Astrocyte of the spinal cord (primary cell): ENCODE measurements around the gene CAD.
A peak's percentile ranks its signal among the peaks of the same experiment; 100 is the strongest.

Experiments
- DNase-seq: peaks from one replicate; pipeline ENCODE4 v3.0.0; 2011; ENCODE audit warnings: low read depth, low spot score
- H3K4me3 ChIP-seq: 2 replicates; pipeline ENCODE4 v1.5.1; 2011; ENCODE audit warnings: low read depth, mild to moderate bottlenecking, low read length, moderate library complexity
- CTCF ChIP-seq: IDR thresholded peaks from 2 replicates; pipeline ENCODE4 v1.5.1; 2012; ENCODE audit warnings: low read depth, mild to moderate bottlenecking, low read length, inconsistent platforms
- in situ Hi-C: cut with HindIII; loops from 2 replicates; pipeline ENCODE4 v1.10.0; 2017; ENCODE audit warnings: low sequenced_read_pairs

CAD gene

GRCh38 chr2:27251766-27252165, 34.6 kb downstream of the CAD start:
- DNase-seq = no peak
- TF ChIP-seq CTCF = no peak
- in situ Hi-C loops = loop anchor here (25.0 kb wide), 1 partner anchor 139 kb away; the partner anchor contains the start of genes ABHD1 and CGREF1
- H3K4me3 ChIP-seq = no peak overlapping the region

GRCh38 chr2:27255187-27255586, 38.0 kb downstream of the CAD start:
- TF ChIP-seq CTCF = no peak
- DNase-seq = no peak
- in situ Hi-C loops = loop anchor here (25.0 kb wide), 1 partner anchor 143 kb away; the partner anchor contains the start of genes ABHD1 and CGREF1
- H3K4me3 ChIP-seq = no peak overlapping the region

DNA sequence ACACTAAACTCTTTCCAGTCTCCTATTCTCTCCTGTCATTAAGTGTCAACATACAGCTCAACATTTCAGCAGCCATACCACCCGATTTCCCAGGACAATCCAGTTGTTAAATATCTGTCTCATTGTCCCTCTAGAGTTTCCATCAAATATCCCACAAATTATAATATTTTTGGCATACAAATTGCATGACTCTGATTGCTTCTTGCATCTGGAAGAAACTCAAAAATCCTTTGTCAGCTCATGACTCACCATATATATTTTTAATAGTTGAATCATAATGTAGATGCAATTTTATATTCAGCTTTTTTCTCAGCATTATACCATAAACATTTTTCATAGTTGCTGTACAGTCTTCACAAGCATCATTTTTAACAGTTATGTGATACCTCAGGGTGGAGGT, 38.5 kb downstream of the CAD start:
- H3K4me3 ChIP-seq = no peak overlapping the region
- in situ Hi-C loops = loop anchor here (25.0 kb wide), 1 partner anchor 143 kb away; the partner anchor contains the start of genes ABHD1 and CGREF1
- TF ChIP-seq CTCF = no peak
- peak; percentile 24 for DNase-seq

DNA sequence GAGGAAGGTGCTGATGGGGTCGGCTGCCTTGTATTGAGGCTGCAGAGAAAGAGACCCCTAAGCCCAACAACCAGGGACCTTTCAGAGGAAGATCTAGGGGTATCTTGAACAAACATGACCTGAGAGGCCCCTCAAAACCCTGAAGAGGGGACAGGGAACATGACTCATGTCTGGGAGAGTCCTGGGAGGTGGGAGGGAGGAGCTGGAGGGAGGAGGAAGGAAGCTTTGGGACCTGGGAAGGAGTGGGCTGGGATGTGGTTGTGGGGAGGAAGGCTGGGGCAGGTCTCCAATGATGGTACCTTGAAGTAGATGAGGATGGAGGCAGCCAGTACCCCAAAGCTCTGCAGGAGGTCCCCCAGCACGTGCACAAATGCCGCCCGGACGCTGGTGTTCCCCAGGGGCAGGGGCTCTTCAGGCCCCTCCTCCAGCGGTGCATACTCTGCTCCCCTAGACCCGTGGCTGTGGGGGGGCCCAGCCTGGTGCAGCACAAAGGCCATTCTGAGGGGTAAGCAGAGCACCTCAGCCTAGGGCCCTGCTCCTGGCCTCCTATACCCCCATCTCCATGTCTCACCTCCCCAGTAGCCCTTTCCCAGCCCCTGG, 39.8 kb downstream of the CAD start:
- no peak for DNase-seq
- no peak for TF ChIP-seq CTCF
- in situ Hi-C loops = loop anchor here (25.0 kb wide), 1 partner anchor 145 kb away; the partner anchor contains the start of genes ABHD1 and CGREF1
- no peak overlapping the region for H3K4me3 ChIP-seq

DNA sequence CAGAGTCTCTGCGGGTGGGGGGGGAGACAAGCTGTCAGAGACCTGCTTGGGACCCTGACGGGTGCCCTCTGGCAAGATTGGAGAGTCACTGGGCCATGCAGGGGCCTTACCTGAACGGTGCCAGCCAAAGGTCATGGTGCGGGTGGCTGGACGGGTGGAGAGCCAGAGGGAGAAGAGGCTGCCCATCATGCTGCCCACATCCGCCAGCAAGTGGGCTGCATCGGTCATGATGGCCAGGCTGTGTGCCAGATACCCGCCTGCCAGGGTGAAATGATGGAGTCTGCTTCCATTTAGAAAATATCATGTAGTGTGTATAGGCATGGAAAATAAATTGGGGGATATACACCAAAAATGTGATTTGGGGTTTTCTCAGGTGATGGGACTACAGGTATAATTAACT, 40.9 kb downstream of the CAD start:
- in situ Hi-C loops = loop anchor here (25.0 kb wide), 1 partner anchor 146 kb away; the partner anchor contains the start of genes ABHD1 and CGREF1
- DNase-seq = no peak

DNA sequence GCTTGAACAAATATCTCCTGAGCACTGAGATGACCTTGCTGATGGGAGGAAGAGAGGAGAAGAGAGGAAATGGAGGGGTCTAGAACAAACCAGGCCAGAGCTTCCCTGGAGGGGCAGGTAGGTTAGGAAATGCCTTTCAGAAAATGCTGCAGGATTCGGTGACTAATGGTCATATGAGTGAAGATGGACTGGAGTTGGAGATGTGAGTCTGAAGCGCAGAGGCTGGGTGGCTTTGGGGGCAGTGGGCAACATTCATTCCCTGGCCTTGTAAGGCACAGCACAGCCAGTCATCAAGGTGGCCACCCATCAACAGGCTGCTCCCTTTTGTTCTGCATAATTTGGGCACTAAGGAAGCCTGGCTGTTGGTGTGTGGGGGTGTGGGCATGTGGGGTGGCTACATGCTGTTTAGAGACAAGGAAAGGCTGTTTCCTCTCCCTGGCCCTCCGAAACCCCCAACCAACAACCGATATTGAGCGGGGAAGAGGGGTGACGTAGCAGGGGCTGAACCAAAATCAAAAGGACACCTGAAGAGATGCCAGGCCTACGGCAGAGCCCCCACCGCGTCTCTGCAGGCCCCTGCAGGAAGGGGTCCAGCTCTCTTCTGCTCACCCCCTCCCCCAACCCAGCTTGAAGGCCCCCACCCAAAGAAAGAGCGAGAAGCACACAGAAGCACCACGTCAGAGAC, 44.2 kb downstream of the CAD start:
- in situ Hi-C loops = loop anchor here (25.0 kb wide), 1 partner anchor 149 kb away; the partner anchor contains the start of genes ABHD1 and CGREF1
- TF ChIP-seq CTCF = no peak

More for the DNA sequence above, 40.9 kb downstream of the CAD start:
- no peak overlapping the region for H3K4me3 ChIP-seq
- TF ChIP-seq CTCF = no peak

More for the DNA sequence above, 44.2 kb downstream of the CAD start:
- no peak for DNase-seq
- no peak overlapping the region for H3K4me3 ChIP-seq
